ENCODE data around the gene LRRC4.
A peak's percentile ranks its signal among the peaks of the same experiment; 100 is the strongest.

Gene LRRC4

GRCh38 chr7:128030654-128031611 is at the start of gene LRRC4:
TSS of gene LRRC4 (minus strand) at chr7:128031437. CDS start at chr7:128030640, 797 bp downstream.
- DNase-seq (ENCODE audit: low read depth in 3 of 3) = peak in 1 of 3 experiments; percentile 27

GRCh38 chr7:128080169-128080568 is 48.9 kb upstream of the LRRC4 start:
- no peak for DNase-seq (ENCODE audit: low read depth in 3 of 3)

- DNase-seq (ENCODE audit: low read depth in 3 of 3) = no peak
These were observed 47.1 kb upstream of the LRRC4 start for GRCh38 chr7:128078309-128078708.

GRCh38 chr7:128076796-128077271 is 45.6 kb upstream of the LRRC4 start:
- no peak for DNase-seq (ENCODE audit: low read depth in 3 of 3)

GRCh38 chr7:128076196-128076795 is 45.1 kb upstream of the LRRC4 start:
- DNase-seq (ENCODE audit: low read depth in 3 of 3) = no peak

GRCh38 chr7:128075242-128076095 is 44.2 kb upstream of the LRRC4 start:
- DNase-seq (ENCODE audit: low read depth in 3 of 3) = no peak

- DNase-seq (ENCODE audit: low read depth in 3 of 3) = no peak
These were observed 43.5 kb upstream of the LRRC4 start for GRCh38 chr7:128074736-128075135.

- DNase-seq (ENCODE audit: low read depth in 3 of 3) = no peak
These were observed 43.1 kb upstream of the LRRC4 start for GRCh38 chr7:128074336-128074735.

GRCh38 chr7:128073671-128074310 is 42.6 kb upstream of the LRRC4 start:
- no peak for DNase-seq (ENCODE audit: low read depth in 3 of 3)

GRCh38 chr7:128071801-128072200 is 40.6 kb upstream of the LRRC4 start:
- no peak for DNase-seq (ENCODE audit: low read depth in 3 of 3)

- DNase-seq (ENCODE audit: low read depth in 3 of 3) = no peak
These were observed 40.1 kb upstream of the LRRC4 start for GRCh38 chr7:128071376-128071775.

GRCh38 chr7:128069373-128070364 is 38.4 kb upstream of the LRRC4 start:
- no peak for DNase-seq (ENCODE audit: low read depth in 3 of 3)

- DNase-seq (ENCODE audit: low read depth in 3 of 3) = no peak
These were observed 37.5 kb upstream of the LRRC4 start for GRCh38 chr7:128068785-128069184.

GRCh38 chr7:128067983-128068382 is 36.7 kb upstream of the LRRC4 start:
- DNase-seq (ENCODE audit: low read depth in 3 of 3) = no peak

GRCh38 chr7:128066858-128067257 is 35.6 kb upstream of the LRRC4 start:
- DNase-seq (ENCODE audit: low read depth in 3 of 3) = no peak

GRCh38 chr7:128066395-128066794 is 35.2 kb upstream of the LRRC4 start:
- no peak for DNase-seq (ENCODE audit: low read depth in 3 of 3)

GRCh38 chr7:128065872-128066271 is 34.6 kb upstream of the LRRC4 start:
- DNase-seq (ENCODE audit: low read depth in 3 of 3) = no peak

GRCh38 chr7:128063088-128063487 is 31.9 kb upstream of the LRRC4 start:
- DNase-seq (ENCODE audit: low read depth in 3 of 3) = no peak

GRCh38 chr7:128060018-128060417 is 28.8 kb upstream of the LRRC4 start:
- DNase-seq (ENCODE audit: low read depth in 3 of 3) = no peak

Measured in stimulated activated CD4-positive, alpha-beta T cell treated with anti-CD3 and anti-CD28 coated beads, TNF-alpha, amount 100 ng/mL, for 24 hours (primary cell).